Kidney tubule cell (primary cell): Measurements from ENCODE around the gene IRF1.
A peak's percentile ranks its signal among the peaks of the same experiment; 100 is the strongest.
"Not testable (repeated sequence)": the region's sequence is repeated elsewhere in the genome, so short reads cannot be mapped to it uniquely, and the experiment has no call there.

Source experiments
- DNase-seq: peaks from one replicate; pipeline ENCODE4 v3.0.0-alpha.2; 2018; ENCODE audit warnings: low spot score

The IRF1 gene, protein sequence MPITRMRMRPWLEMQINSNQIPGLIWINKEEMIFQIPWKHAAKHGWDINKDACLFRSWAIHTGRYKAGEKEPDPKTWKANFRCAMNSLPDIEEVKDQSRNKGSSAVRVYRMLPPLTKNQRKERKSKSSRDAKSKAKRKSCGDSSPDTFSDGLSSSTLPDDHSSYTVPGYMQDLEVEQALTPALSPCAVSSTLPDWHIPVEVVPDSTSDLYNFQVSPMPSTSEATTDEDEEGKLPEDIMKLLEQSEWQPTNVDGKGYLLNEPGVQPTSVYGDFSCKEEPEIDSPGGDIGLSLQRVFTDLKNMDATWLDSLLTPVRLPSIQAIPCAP

GRCh38 chr5:132490484-132491367 lies at the start of gene IRF1:
Gene IRF1 (minus strand): TSS chr5:132490773. CDS start chr5:132489478, 1,295 bp downstream.
- DNase-seq, result peak; percentile 98

DNA sequence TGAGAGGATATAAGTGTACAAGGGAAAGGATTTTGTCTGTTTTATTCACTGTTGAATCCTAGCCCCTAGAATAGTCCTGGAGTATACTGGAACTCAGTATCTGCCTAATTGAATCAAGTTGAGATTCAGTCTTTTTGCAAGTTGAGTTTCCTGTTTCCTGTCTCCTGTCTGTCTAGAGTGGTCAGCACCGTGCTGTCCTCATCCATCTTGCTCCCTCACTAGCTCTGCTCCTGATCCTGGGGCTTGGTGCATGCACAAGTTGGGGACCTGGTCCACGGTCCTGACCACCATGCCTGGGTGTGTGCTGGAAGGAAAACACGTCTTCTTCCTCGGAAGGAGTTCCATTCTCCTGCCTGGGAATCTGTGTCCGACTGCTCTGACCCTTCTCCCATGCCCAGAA lies 49.6 kb upstream of the IRF1 start:
- DNase-seq, result no peak

DNA sequence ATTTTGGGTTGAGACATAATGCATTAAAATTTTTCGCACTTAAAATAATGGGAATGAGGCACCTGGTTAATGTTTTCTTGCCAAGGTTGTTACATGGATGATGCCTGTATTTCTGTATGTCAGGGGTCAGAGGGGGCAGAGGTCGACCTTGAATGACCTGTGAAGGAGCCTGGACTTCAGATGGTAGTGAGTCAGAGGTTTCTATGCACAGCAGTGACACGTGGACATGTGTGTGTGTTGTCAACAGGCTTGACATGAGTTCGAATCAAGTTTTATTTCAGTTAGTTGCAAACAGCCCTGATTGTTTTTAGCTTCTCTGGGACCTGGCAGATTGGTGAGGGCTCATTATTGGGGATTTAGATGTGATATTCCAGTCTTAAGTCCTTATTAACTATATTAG lies 49.1 kb upstream of the IRF1 start:
- DNase-seq, result no peak

GRCh38 chr5:132530946-132531345 lies 40.4 kb upstream of the IRF1 start:
- no peak for DNase-seq

DNA sequence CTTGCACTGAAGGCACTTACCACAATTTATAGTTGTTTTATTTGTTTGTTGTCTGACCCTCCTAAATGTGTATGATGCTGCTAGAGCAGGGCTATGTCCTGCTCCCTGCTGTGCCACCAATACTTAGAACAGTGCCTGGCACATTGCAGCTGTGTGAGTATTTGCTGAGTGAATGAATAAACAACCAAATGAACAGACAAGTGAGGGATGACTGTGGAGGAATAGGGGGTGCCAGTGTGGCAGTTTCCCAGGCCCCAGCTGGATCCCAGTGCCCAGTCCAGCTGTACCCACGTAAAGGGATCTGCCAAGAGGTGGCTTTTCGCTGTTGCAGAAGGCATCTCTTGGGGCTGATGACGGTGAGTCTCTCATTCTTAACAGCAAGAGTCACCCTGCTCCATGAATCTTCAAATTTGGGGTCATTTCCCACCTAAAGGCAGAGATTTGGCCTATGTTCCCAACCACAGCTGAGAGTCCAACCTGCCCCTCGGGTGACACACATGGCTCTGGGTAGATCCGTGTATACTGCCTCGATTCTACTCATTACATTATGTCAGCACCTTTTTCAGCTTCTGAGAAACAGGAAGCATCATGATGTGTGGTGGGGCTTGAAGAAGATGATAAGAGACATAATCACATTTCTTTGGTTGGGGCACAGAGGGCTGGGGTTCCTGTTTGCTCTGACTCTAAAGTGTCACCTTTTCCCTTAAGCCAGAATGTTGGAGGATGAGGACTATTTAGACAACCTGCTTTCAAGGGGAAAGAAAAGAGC lies 38.5 kb upstream of the IRF1 start:
- DNase-seq, result no peak

GRCh38 chr5:132528021-132528420 lies 37.4 kb upstream of the IRF1 start:
- DNase-seq, result no peak

- peak; percentile 17 for DNase-seq
Observed at GRCh38 chr5:132526974-132527564, 36.5 kb upstream of the IRF1 start.

DNA sequence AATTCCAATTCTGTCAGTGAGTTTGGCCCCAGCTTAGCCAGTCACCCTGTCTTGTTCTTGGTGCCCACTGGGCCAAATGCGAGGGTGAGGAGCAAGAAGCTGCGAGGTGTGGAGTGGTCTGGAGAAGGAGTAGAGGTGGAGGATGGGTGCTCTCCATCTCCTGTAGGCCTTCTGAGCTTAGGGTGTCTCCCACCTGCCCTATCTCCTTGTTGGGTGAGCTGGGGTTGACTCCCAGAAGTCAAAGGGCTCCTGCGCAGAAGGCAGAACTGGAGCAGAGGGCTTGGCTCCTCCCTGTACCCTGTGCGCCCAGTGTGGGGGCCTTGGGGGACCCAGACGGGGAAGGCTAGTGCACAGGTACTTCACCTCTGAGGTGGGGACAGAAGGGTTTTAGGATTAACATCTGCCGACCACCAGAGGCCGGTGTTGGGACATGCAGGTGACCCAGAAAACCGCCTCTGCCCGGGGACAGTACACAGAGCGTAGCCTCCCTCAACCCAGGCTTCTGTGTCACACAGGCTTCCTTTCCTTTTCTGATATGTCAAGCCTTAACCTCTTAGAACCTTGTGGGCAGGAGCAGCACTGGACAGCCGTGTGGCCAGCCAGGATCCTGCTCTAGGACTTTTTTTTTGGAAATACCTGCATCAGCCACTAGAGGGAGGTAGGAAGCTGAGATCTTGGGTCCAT lies 35.9 kb upstream of the IRF1 start:
- DNase-seq, result peak; percentile 75

DNA sequence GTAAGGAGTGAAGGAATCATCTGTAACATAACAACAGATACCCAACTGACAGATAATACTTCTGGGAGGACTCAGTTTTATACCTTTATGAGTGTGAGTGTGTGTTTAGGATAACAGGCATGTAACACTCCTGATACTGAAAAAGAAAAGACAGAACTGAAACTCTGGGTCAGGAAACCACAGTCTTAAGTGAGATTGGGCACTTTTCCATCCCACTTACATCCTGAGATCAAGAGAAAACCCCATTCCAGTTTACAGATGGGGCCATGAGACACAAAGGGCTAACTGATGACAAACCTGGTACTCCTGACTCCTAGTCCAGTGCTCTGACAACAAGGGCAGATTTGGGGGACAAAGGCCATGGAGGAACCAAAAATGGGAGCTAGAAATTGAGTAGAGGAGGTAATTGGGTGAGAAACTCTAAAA lies 34.7 kb upstream of the IRF1 start:
- no peak for DNase-seq

DNA sequence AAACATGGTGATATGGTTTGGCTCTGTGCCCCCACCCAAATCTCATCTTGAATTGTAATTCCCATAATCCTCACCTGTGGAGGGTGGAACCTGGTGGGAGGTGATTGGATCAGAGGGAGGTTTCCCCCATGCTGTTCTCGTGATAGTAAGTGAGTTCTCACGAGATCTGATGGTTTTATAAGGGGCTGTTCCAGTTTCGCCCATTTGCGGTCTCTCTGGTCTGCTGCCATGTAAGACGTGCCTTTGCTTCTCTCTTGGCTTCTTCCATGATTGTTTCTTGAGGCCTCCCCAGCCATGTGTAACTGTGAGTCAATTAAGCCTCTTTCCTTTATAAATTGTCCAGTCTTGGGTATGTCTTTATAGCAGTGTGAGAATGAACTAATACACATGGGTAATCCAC lies 34.3 kb upstream of the IRF1 start:
- DNase-seq, result not testable (repeated sequence)

DNA sequence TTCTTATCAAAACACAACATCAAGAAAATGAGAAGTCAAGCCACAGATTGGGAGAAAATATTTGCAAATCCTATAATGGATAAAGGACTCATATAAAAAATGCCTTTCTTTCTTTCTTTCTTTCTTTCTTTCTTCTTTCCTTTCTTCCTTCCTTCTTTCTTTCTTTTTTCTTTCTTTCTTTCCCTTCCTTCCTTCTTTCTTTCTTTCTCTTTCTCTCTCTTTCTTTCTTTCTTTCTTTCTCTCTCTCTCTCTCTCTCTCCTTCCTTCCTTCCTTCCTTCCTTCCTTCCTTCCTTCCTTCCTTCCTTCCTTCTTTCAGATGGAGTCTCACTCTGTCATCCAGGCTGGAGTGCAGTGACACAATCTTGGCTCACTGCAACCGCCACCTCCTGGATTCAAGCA lies 31.5 kb upstream of the IRF1 start:
- not testable (repeated sequence) for DNase-seq

- DNase-seq, result not testable (repeated sequence)
Observed at GRCh38 chr5:132513618-132514336, 23.2 kb upstream of the IRF1 start.

DNA sequence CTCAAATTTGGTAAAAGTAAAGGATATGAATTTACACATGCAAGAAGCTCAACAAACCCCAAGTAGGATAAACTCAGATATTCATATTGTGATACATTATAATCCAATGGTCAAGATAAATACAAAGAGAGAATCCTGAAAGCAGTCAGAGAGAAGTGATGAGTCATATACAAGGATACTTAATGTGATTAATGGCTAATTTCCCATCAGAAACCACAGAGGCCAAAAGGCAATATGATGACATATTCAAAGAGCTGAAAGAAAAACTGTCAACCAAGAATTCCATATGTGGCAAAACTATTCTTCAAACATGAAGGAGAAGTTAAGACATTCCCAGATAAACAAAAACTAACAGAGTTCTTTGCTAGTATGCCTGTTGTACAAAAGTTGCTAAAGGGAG lies 19.5 kb upstream of the IRF1 start:
- DNase-seq, result peak; percentile 75

DNA sequence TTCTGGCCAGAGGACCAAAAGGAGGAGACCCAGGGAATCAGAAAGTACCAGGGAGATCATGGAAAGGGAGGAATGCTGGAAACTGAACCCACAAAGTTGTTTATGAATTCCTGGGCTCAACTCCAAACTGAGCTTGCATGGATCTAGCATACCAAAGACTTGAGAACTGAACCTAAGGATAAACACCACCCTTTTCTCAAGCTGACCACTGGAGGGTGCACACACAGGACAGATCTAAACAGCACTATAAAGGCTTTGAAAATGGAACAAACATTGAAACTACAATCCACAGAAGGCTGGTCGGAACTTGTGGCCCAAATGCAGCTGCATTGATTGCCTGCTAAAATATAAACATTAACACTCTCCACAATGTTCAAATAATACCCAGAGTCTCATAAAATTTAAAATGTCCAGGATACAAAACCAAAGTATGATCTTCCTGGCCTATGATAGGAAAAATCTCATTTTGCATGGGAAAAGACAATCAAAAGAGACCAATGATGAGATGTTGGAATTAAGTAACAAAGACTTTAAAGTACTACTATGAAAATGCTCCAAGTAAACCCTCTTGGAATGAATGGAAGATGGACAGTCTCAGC lies 15.6 kb upstream of the IRF1 start:
- peak; percentile 58 for DNase-seq

DNA sequence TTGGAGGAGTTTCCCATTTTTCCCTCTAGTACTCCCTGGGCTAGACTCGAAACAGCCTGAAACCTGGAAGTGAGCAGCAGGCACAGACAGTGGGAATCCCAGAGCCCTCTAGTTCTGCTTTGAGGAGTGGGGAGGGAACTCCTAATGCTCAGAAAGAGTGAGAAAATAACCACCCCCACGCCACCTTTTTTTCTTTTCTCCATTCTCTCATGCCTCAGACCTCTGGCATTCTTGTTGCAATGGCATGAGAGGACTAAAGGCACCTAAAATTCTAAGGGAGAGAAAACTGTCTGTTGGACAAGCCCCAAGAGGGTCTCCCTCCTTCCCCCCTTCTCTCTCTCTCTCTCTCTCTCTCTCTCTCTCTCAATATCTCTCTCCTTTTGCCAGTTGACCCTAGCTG lies 15.1 kb upstream of the IRF1 start:
- no peak for DNase-seq

- no peak for DNase-seq
Observed at GRCh38 chr5:132504746-132505145, 14.2 kb upstream of the IRF1 start.

DNA sequence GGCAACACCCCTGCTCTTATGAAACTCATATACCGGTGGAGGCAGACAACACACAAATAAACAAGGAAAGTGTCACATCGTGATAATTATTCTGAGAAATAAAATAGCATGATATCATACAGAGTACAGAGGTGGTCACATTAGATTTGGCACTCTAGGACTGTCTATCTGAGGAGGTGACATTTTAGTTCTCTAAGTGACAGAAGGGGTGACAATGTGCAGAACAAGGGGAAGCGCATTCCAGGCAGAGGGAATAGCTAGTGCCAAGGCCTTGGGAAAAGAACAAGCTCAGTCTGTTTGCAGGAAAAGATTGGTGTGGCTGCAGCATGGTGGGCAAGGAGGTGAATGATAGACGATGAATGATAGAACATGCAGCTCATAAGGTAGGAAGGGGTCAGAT lies 12.7 kb upstream of the IRF1 start:
- no peak for DNase-seq

- DNase-seq, result no peak
Observed at GRCh38 chr5:132501961-132502931, 11.7 kb upstream of the IRF1 start.

- no peak for DNase-seq
Observed at GRCh38 chr5:132501629-132501956, 11.0 kb upstream of the IRF1 start.
